Sigmoid colon (tissue), 4 donors: ENCODE data around the gene PMS1.

Experiments used
- CTCF ChIP-seq, 4 experiments: fragments of 450-650 bp in 3 of 4; fragments of 200-600 bp in 1 of 4; IDR thresholded peaks; one replicate each; pipeline ENCODE4 v1.5.1; 2016 to 2019; ENCODE audit warnings: antibody characterized with exemption in 4 of 4, mild to moderate bottlenecking in 3 of 4, moderate library complexity in 2 of 4
- EP300 ChIP-seq, 4 donors: sonication (generic); formaldehyde crosslinking; IDR thresholded peaks; one replicate each; pipeline ENCODE4 v1.6.1; 2017; ENCODE audit warnings: antibody characterized with exemption in 4 of 4
- POLR2A ChIP-seq, 2 donors: fragments of 450-650 bp; IDR thresholded peaks; one replicate each; pipeline ENCODE4 v1.6.1; 2016; ENCODE audit warnings: antibody characterized with exemption in 2 of 2, mild to moderate bottlenecking in 2 of 2, moderate library complexity in 2 of 2
- POLR2AphosphoS5 ChIP-seq, 4 donors: sonication (generic); formaldehyde crosslinking; IDR thresholded peaks; one replicate each; pipeline ENCODE4 v1.6.1; 2017; ENCODE audit warnings: antibody characterized with exemption in 4 of 4

- TF ChIP-seq CTCF (IDR thresholded peaks at IDR 0.05), result no peak
- TF ChIP-seq POLR2A (IDR thresholded peaks at IDR 0.05), result no peak
- no peak for TF ChIP-seq POLR2AphosphoS5 (IDR thresholded peaks at IDR 0.05)
- no peak for TF ChIP-seq EP300 (IDR thresholded peaks at IDR 0.05)
Observed at GRCh38 chr2:189896809-189897208, 112.6 kb downstream of the PMS1 start.
